Fibroblast of skin of right biceps (primary cell): ENCODE measurements around the gene ZNF507.
"Not testable (repeated sequence)": the region's sequence is repeated elsewhere in the genome, so short reads cannot be mapped to it uniquely, and the experiment has no call there.

Experiments
- DNase-seq: peaks from one replicate; pipeline ENCODE4 v3.0.0-alpha.2; 2013

The ZNF507 gene

DNA sequence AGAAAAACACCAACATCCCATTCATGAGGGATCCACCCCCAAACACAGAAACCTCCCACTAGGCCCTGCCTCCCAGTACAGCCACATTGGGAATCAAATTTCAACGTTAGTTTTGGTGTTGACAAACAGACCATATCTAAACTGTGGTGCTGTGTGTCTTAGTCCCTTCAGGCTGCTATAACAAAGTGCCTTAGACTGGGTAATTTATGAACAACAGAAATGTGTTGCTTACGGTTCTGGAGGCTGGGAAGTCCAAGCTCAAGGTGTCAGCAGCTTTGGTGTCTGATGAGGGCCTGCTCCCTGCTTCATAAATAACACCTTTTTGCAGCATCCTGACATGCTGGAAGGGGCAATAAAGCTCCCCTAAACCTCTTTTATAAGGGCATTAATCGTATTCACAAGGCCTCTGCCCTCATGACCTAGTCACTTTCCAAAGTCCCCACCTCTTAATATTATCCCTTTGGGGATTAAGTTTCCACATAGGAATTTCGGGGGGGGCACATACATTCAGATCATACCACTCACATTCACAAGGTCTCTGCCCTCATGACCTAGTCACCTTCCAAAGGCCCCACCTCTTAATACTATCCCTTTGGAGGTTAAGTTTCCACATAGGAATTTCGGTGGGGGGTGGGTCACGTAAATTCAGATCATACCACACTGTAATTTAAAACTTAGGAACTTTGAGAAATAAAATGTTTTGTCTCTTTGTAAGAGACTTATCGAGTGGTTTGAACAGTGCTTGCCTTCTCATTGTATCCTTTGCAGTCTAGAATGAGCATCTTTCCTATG is 27.5 kb downstream of the ZNF507 start:
- DNase-seq = peak; percentile 68

- DNase-seq = peak; percentile 99
Observed at GRCh38 chr19:32373585-32374295, 28.3 kb downstream of the ZNF507 start.

GRCh38 chr19:32374362-32374761 is 29.0 kb downstream of the ZNF507 start:
- DNase-seq = not testable (repeated sequence)

GRCh38 chr19:32377088-32377487 is 31.7 kb downstream of the ZNF507 start:
- not testable (repeated sequence) for DNase-seq

DNA sequence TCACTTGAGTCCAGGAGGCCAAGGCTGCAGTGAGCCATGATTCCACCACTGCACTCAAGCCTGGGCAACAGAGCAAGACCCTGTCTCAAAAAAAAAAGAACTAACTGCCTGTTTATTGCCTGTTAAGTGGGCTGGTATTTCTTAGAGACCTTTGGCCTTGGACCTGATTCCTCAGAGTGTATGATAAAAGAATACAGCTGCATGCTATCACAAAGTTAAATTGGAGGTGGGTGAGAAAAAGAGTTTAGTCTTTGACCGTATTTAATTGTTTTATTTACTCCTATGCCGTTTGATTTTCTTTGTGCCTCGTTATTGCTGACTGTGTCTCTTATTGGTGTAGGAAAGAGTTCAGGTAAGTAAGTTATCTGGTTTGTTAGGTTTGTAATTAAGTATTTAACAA is 34.9 kb downstream of the ZNF507 start:
- no peak for DNase-seq

- peak; percentile 66 for DNase-seq
Observed at GRCh38 chr19:32387701-32388392, 42.4 kb downstream of the ZNF507 start.

- DNase-seq = no peak
Observed at GRCh38 chr19:32388393-32388855, 43.0 kb downstream of the ZNF507 start.

- no peak for DNase-seq
Observed at GRCh38 chr19:32392901-32393300, 47.5 kb downstream of the ZNF507 start.

DNA sequence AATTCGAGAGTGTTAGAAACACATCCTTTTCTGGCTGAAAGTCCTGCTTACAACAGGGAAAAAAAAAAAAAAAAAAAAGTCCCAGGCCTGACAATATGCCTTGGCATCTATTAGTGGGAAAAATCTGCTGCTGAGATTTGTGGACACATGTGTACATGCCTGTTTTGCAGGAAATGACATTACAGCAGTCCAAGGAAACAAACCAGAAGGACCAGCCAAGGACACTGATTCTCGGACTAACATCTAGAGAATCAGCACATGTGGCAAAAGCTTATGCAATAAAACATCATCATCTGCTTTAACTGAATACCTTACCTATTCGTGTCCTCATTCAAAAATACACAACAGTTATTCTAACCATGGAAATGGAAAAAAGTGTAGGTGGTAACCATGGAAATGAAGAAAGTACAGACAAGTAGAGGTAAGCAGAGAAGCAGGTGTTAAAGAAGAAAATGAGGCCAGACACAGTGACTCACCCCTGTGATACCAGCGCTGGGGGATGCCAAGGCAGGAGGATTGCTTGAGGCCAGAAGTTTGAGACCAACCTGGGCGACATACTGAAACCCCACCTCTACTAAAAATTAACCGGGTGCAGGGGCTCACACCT is 50.7 kb downstream of the ZNF507 start:
- no peak for DNase-seq

GRCh38 chr19:32397671-32398101 is 52.3 kb downstream of the ZNF507 start:
- peak; percentile 86 for DNase-seq

- DNase-seq = no peak
Observed at GRCh38 chr19:32401992-32402391, 56.6 kb downstream of the ZNF507 start.

GRCh38 chr19:32403291-32403995 is 58.0 kb downstream of the ZNF507 start:
- DNase-seq = no peak

- no peak for DNase-seq
Observed at GRCh38 chr19:32404213-32404932, 59.0 kb downstream of the ZNF507 start.

DNA sequence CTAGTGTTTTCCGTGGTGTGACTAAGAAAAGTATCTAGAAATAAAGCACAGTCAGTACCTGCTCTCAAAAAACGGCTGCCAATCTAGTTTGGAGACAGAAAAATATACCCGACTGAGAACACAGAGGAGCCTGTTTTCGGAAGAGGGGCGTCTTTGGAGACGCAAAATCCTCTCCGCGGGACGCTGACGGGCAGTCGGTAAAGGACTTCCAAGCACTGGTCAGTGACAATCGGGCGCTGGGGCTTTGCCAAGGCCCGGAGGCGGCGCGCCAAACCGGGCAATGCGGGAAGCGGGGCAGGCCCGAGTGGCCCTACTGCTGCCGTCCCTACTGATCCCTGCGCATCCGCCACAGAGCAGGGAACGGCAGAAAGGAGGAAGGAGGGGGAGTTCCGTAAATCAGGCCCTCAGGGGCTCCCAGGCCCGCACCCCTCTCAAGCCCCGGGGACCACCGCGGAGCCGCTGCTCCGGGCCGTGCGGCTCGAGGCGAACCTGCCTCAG is 59.6 kb downstream of the ZNF507 start:
- DNase-seq = no peak

- DNase-seq = peak; percentile 93
Observed at GRCh38 chr19:32405431-32406160, 60.2 kb downstream of the ZNF507 start, which contains the start of gene DPY19L3. DPY19L3 (plus strand) TSS chr19:32405770; CDS start chr19:32408254, 2,484 bp downstream.

DNA sequence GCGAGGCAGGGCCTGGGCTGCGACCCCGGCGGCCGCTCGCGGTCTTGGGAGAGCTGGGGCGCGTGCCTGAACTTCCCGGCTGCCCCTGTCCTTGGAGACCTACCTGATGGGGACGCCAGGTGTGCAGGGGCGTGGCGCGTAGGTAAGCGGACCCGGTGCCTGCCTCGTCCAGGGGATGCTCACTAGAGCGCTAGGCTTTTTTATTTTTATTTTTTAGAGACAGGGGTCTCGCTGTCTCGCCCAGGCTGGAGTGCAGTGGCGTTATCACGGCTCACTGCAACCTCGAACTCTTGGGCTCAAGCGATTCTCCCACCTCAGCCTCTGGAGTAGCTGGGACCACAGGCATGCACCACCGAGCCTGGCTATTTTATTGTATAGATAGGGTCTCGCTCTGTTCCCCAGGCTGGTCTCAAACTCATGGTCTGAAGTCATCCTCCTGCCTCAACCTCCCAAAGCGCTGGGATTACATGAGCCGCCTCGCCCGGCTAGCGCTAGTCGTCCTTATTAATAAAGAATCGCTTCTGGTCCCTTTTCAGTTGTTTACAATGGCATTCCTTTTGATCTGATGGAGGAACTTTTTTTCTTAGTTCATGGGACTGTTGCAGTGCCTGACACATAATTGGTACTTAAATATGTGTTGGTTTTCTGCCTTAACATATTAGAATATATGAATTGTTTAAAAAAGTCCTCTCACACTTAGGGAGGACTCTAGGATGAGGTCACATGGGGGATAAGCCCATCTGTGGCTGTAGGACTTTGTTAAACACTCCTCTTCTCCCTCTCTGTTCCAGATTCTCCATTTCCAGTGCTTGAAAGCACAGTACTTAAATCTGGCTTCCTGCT is 61.0 kb downstream of the ZNF507 start:
- DNase-seq = peak; percentile 3

DNA sequence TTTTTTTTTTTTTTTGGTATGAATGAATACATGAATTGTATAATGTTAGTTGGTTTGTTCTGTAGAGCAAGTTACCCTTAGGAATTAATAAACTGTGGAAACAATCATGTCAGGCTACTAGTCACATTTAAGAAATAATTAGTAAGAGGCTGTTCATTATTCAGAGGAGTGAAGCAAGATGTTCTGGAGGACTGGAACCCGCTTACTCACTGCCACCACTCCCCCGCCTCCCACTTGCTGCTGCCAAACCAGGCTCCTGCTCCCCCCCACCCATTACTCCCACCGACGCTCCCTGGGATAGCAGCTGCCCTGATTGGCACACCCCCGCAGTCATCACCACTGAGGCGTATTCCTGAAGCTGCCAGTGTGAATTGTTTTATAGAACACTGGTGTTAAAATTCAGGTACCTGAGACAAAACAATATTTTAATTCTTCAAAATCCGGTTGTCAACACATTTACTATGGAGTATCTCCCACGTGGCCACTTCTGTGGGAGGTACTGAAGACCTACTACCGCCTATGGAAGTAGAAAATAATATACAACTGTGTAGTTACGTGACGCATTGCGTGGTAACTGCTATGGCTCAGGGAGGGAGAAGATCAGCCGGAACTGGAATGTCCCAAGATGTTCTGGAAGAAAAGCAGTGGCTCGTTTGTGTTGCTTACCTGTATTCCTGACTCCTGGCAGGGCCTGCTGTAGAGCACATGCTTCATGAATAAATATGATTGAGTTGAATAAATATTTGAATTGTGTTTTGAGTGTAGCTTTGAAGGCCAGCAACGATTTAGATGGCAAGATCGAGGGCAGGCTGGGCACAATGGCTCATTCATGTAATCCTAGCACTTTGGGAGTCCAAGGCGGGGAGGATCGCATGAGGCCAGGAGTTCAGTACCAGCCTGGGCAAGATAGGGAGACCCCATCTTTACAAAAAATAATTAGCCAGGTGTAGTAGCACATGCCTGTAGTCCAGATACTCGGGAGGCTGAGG is 61.9 kb downstream of the ZNF507 start:
- DNase-seq = peak; percentile 49

DNA sequence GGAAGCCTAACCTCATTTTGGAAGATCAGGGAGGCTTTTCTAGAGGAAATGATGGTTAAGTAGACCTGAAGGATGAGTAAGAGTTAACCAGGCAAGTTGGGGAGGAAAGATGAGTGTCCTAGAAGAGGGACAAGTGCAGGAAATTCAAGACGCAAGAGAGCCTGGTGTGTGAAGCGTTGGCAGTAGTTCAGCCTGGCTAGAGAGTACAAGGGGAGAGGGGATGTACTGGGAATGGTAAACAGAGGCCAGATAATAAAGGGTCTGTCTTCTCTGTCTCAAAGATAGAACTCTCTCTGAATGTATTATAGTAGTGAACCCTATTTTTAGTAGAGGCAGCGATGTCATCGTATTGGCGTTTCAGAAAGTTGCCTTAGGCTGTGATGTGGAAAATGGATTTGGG is 69.8 kb downstream of the ZNF507 start:
- DNase-seq = no peak
